HepG2 (cell line): ENCODE results near the gene DAB1. TPM values are rescaled to one million over a fixed set of nuclear protein-coding genes. Genes with fewer than 3 reads are reported as not detected.

Experiments
- ATAC-seq: fragments of 200-7000 bp; cut with Tn5 transposase; 3 replicates; pipeline ENCODE4 v1.9.1; 2020; ENCODE audit warnings: mild to moderate bottlenecking, moderate library complexity
- BruUV-seq: library from RNA; stranded (reverse); fragments of 400-500 nt; replicated peaks from 2 replicates; lab custom pipeline; 2021; lab: Mats Ljungman, UMichigan
- CTCF ChIA-PET: fragments of 300-600 bp; formaldehyde crosslinking; extraction: SDS; loops from one replicate; lab custom pipeline; 2021; ENCODE audit warnings: low total read pairs, inconsistent platforms, low intra/inter-chr PET ratio; lab: Yijun Ruan, JAX
- POLR2A ChIA-PET: fragments of 350-600 bp; sonication (Branson Sonifier 250); formaldehyde crosslinking; loops from one replicate; lab custom pipeline; 2020; ENCODE audit warnings: antibody characterized with exemption, inconsistent platforms; lab: Yijun Ruan, JAX
- DNase-seq: peaks from one replicate; pipeline ENCODE4 v3.0.0-alpha.2; 2015; ENCODE audit warnings: low spot score
- FAIRE-seq: peaks from 3 replicates; lab custom pipeline; 2011; peaks lifted over from hg19 to GRCh38; lab: Jason Lieb, UNC
- H2AFZ ChIP-seq: one replicate; pipeline ENCODE4 v1.6.1; 2011; ENCODE audit warnings: low read length, inconsistent platforms
- H3K27ac ChIP-seq: fragments of 300-600 bp; 3 replicates; pipeline ENCODE4 v1.8.0; 2011; ENCODE audit warnings: mixed run types, mild to moderate bottlenecking, mixed read lengths, low read length, inconsistent platforms; ENCODE audit not compliant: insufficient read depth; ENCODE audit errors: extremely low read length
- H3K27me3 ChIP-seq, 2 experiments: fragments of 200-600 bp in 1 of 2; 2 replicates in 1 of 2; 3 replicates in 1 of 2; pipeline versions ENCODE4 v1.6.0 to v1.8.0; 2011; ENCODE audit warnings: low read length in 2 of 2, mild to moderate bottlenecking in 2 of 2, moderate library complexity in 2 of 2, inconsistent platforms in 1 of 2; ENCODE audit not compliant: insufficient read depth in 2 of 2, control insufficient read depth in 1 of 2
- H3K36me3 ChIP-seq, 2 experiments: fragments of 200-600 bp in 1 of 2; replicated peaks in 1 of 2; 2 replicates in 1 of 2; 3 replicates in 1 of 2; pipeline versions ENCODE4 v1.5.1 to v1.8.0; 2011; ENCODE audit warnings: low read length in 2 of 2, inconsistent platforms in 1 of 2; ENCODE audit not compliant: insufficient read depth in 2 of 2, control insufficient read depth in 1 of 2
- H3K4me1 ChIP-seq: 2 replicates; pipeline ENCODE4 v1.5.1; 2012; ENCODE audit warnings: low read length, inconsistent platforms; ENCODE audit not compliant: insufficient read depth
- H3K4me2 ChIP-seq: 2 replicates; pipeline ENCODE4 v1.6.0; 2011; ENCODE audit warnings: low read depth, low read length, inconsistent platforms
- H3K4me3 ChIP-seq, 3 experiments: fragments of 200-600 bp in 1 of 3; sonication (generic), shearing (Covaris generic) in 1 of 3; replicated peaks in 1 of 3; 2 replicates each; pipeline ENCODE4 v1.5.1; 2011 to 2016; ENCODE audit warnings: low read length in 3 of 3, inconsistent platforms in 2 of 3, low read depth in 2 of 3, mild to moderate bottlenecking in 2 of 3, control low read depth in 1 of 3, mixed read lengths in 1 of 3; ENCODE audit not compliant: insufficient read depth in 1 of 3
- H3K79me2 ChIP-seq: one replicate; pipeline ENCODE4 v1.6.1; 2011; ENCODE audit warnings: low read length, inconsistent platforms; ENCODE audit not compliant: insufficient read depth
- H3K9ac ChIP-seq: 2 replicates; pipeline ENCODE4 v1.6.0; 2011; ENCODE audit warnings: mild to moderate bottlenecking, low read depth, low read length, inconsistent platforms; ENCODE audit not compliant: insufficient read depth
- H3K9me3 ChIP-seq: 2 replicates; pipeline ENCODE4 v1.5.1; 2012; ENCODE audit warnings: mild to moderate bottlenecking, low read length
- H4K20me1 ChIP-seq: 2 replicates; pipeline ENCODE4 v1.6.0; 2011; ENCODE audit warnings: inconsistent platforms, mild to moderate bottlenecking, low read length, moderate library complexity; ENCODE audit not compliant: insufficient read depth
- ARID5B ChIP-seq: IDR thresholded peaks from 2 replicates; pipeline ENCODE4 v1.4.0; 2020; ENCODE audit warnings: mild to moderate bottlenecking, missing genetic modification reagents
- BCL6 ChIP-seq: IDR thresholded peaks from 2 replicates; pipeline ENCODE4 v1.6.1; 2016; ENCODE audit warnings: missing genetic modification reagents, missing compliant biosample characterization
- CHD4 ChIP-seq: fragments of 200-600 bp; sonication (generic); IDR thresholded peaks from 2 replicates; pipeline ENCODE4 v1.7.0; 2017; ENCODE audit warnings: mild to moderate bottlenecking, low read length, borderline replicate concordance
- FIP1L1 ChIP-seq: fragments of 200-400 bp; formaldehyde crosslinking; IDR thresholded peaks from 2 replicates; pipeline ENCODE4 v1.6.1; 2018; ENCODE audit warnings: low read depth, mild to moderate bottlenecking, low read length, moderate library complexity, borderline replicate concordance; ENCODE audit not compliant: insufficient read depth
- GMEB2 ChIP-seq: IDR thresholded peaks from 2 replicates; pipeline ENCODE4 v1.6.1; 2016; ENCODE audit warnings: missing biosample characterization, missing genetic modification reagents, low read depth
- KLF6 ChIP-seq: IDR thresholded peaks from 2 replicates; pipeline ENCODE4 v1.8.0; 2016; ENCODE audit warnings: missing biosample characterization, missing genetic modification reagents
- ZBTB46 ChIP-seq: sonication (generic); formaldehyde crosslinking; IDR thresholded peaks from 2 replicates; pipeline ENCODE4 v1.4.0; 2020; ENCODE audit warnings: mild to moderate bottlenecking, missing genetic modification reagents, borderline replicate concordance
- ZNF788 ChIP-seq: sonication (generic); formaldehyde crosslinking; IDR thresholded peaks from 2 replicates; pipeline ENCODE4 v1.5.0; 2020; ENCODE audit warnings: mild to moderate bottlenecking, missing genetic modification reagents, borderline replicate concordance
- WGBS: methylation state at CpG from one replicate; pipeline ENCODE4 v1.1.6; 2017; ENCODE audit warnings: low lambda C conversion rate; 5-methylcytosine and 5-hydroxymethylcytosine counted together
- in situ Hi-C: cut with HindIII; loops from 2 replicates; pipeline ENCODE4 v1.10.0; 2017; ENCODE audit warnings: low pct_unique_long_range_greater_than_20kb; ENCODE audit not compliant: extremely low pct_ligation_motif_present
- intact Hi-C: fragments of 100-400 bp; cut with micrococcal nuclease; formaldehyde crosslinking; loops from one replicate; pipeline ENCODE4 v1.10.0; 2022; ENCODE audit not compliant: unreplicated experiment
- polyA plus RNA-seq, 8 experiments: library from polyadenylated mRNA; depleted of rRNA in 3 of 8; stranded (reverse) in 7 of 8; unstranded in 1 of 8; fragments of >200 nt; fragmentation: Illumina TruSeq in 4 of 8; extraction: Trizol in 4 of 8; gene quantifications; 2 replicates each; pipeline versions ENCODE4 v1.2.1 to v1.2.3, GENCODE V29; 2011 to 2016; ENCODE audit warnings: low read depth in 4 of 8, missing spikeins in 1 of 8, mixed read lengths in 1 of 8; ENCODE audit not compliant: insufficient read depth in 1 of 8
- total RNA-seq, 5 experiments: library from RNA; depleted of rRNA; stranded (reverse); fragments of >200 nt; fragmentation: Illumina TruSeq; extraction: Trizol; gene quantifications; 2 replicates each; pipeline ENCODE4 v1.2.3, GENCODE V29; 2016; ENCODE audit warnings: low read depth in 1 of 5

The DAB1 gene
- total and polyA plus RNA-seq, 2 of the 13 experiments (the other 11 are each of a cell fraction or from before 2014, with no cell fraction given), result 0.04 to 0.13 TPM

GRCh38 chr1:57165546-57165945 lies 258.3 kb downstream of the DAB1 start:
- peaks cover 9% of the 10 kb centered on the region for H3K4me1 ChIP-seq
- ChIA-PET POLR2A (no interaction called here), CTCF (no interaction called here)
- H3K4me2 ChIP-seq, result no peak overlapping the region
- 26% methylated on average over 1 of the region's 1 CpG for WGBS
- H4K20me1 ChIP-seq, result no peaks in the 10 kb centered on the region
- H3K9ac ChIP-seq, result no peak overlapping the region
- no peak for DNase-seq
- H3K27ac ChIP-seq, result no peak overlapping the region
- TF ChIP-seq ZNF788 (CRISPR knock-in tag), result no peak
- no peak for TF ChIP-seq FIP1L1
- TF ChIP-seq ZBTB46 (CRISPR knock-in tag), result no peak
- no peak for TF ChIP-seq KLF6 (CRISPR knock-in tag)
- no peaks in the 10 kb centered on the region for H3K27me3 ChIP-seq
- H2AFZ ChIP-seq, result no peak overlapping the region
- intact Hi-C loops, result no loop called here
- no peak overlapping the region for H3K4me3 ChIP-seq
- no peaks in the 10 kb centered on the region for H3K9me3 ChIP-seq
- FAIRE-seq, result no peak
- no peaks in the 10 kb centered on the region for H3K36me3 ChIP-seq
- ATAC-seq, result no peak
- in situ Hi-C loops, result no loop called here
- H3K79me2 ChIP-seq, result no peaks in the 10 kb centered on the region
- BruUV-seq, result no TSS peak

- H3K4me3 ChIP-seq, result no peak overlapping the region
- DNase-seq (no peak), ATAC-seq (no peak), FAIRE-seq (no peak)
- BruUV-seq, result no TSS peak
- no peaks in the 10 kb centered on the region for H4K20me1 ChIP-seq
- no peak overlapping the region for H3K4me2 ChIP-seq
- H3K9me3 ChIP-seq, result no peaks in the 10 kb centered on the region
- CTCF ChIA-PET, result no interaction called here
- intact Hi-C loops, result no loop called here
- no peaks in the 10 kb centered on the region for H3K36me3 ChIP-seq
- no peak overlapping the region for H2AFZ ChIP-seq
- no peak overlapping the region for H3K27ac ChIP-seq
- H3K79me2 ChIP-seq, result no peaks in the 10 kb centered on the region
- no peaks in the 10 kb centered on the region for H3K27me3 ChIP-seq
- H3K4me1 ChIP-seq, result peaks cover 6% of the 10 kb centered on the region
- WGBS, result 89% methylated on average over 1 of the region's 1 CpG
- in situ Hi-C loops, result no loop called here
- no peak overlapping the region for H3K9ac ChIP-seq
- POLR2A ChIA-PET, result no interaction called here
- TF ChIP-seq BCL6 (CRISPR knock-in tag), result no peak
- TF ChIP-seq GMEB2, result no peak
- TF ChIP-seq ARID5B (CRISPR knock-in tag), result no peak
- TF ChIP-seq CHD4, result no peak
Measured at GRCh38 chr1:57164584-57164983, 259.3 kb downstream of the DAB1 start.
